ENCODE results near the gene SNX20.

The SNX20 gene

DNA sequence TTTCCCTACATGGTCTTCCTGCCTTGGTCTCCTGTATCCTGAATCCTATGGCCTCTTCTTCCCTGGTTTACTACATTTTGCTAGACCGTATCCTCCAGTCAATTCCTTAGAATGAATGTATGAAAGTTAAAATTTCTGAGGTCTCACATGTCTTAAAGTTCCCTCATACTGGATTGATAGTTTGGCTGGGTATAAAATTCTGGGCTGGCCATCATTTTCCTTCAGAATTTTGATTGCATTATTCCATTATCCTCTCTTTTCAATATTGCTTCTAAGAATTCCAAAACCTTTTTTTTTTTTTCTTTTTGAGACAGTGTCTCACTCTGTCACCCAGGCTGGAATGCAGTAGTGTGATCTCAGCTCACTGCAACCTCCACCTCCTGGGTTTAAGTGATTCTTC is 23.1 kb upstream of the SNX20 start:
- no peak for DNase-seq

DNA sequence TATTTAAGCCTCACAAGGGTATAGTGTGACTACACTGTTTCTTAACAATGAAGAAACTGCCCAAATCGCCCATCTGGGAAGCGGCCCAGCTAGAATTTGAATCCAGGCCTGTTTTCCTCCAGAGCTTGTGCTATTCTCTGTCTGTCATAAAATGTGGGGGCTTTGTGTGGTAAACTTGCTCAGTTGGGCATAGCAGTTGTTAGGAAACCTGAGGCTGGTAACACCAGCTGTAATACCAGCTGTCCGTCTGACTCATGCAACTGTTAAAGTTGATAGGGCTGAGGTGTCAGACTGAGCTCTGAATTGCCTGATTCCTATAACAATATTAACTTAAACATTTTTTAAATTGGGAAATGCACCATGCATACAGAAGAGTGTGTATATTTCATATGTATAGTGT is 21.6 kb upstream of the SNX20 start:
- DNase-seq: no peak

DNA sequence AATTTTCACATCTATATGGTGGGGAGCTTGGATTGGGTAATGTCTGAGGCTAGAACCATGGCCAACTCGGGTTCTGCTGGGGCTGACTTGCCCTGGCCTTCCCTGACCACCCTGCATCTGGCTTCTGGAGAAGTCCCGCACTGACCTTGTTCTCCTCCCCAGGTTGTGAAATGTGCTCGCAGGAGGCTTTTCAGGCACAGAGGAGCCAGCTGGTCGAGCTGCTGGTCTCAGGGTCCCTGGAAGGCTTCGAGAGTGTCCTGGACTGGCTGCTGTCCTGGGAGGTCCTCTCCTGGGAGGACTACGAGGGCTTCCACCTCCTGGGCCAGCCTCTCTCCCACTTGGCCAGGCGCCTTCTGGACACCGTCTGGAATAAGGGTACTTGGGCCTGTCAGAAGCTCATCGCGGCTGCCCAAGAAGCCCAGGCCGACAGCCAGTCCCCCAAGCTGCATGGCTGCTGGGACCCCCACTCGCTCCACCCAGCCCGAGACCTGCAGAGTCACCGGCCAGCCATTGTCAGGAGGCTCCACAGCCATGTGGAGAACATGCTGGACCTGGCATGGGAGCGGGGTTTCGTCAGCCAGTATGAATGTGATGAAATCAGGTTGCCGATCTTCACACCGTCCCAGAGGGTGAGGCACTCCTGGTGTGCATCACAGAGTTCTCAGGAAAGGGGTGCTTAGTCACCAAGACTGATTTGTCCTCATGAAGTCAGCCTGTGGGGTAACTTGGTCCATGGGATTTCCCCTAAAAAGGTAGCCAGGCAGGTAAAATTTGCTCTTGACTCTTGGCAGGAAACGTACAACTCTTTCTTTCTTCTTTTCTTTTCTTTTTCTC is 18.4 kb upstream of the SNX20 start:
- DNase-seq: peak; percentile 80

DNA sequence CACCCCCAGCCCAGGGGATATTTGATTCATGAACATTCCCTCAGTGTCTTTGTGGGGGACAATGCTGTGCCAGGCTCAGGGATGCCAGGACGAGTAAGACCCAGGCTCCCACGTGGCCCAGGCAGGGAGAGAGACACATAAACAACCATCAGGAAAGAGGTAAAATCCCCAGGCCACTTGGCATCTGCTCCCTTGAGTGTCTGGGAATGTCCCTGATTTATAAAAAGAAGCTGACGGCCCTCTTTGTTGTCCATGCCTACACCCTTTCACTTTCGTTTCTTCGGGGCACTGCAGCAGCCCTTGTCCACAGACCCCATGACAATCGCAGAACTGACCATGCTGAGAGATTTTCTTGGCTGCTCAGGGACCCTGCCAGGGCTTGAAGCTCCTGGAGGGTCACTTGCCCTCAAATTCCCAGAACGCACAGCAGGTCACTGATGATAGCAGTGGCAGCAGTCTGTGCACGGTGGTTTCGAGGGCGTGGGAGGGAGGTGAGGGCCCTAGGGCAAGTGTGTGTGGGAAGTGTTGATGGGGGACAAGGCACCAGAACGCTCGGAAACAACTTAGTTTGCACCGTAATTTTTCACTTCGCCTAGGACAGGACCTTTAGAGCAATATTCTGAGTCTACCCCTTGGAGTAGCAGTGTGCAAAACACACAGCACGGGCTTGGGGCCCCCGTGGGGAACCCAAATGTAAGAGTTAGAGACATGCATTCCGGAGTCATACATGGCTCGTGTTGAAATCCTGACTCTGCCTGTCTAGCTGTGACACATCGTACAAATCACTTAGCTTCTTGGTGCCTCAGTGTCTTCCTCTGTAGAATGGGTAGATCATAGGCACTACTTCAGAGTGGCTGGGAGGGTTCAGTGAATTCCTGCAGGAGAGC is 17.0 kb upstream of the SNX20 start:
- peak; percentile 80 to 81 for DNase-seq

DNA sequence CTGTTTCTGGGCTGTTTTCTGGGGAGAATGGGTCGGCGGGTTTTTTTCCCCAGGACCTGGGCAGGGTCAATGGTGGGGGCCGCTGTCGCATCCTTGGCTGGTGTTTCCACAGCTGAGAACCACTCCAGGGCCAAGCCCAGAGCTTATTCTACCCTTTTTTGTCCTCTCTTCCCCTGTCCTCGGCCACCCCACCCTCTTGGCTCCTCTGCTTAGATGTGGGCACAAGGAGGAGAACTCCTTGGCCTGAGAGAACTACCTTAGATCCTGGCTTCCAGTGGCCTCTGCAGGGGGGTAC is 16.3 kb upstream of the SNX20 start:
- no peak for DNase-seq

DNA sequence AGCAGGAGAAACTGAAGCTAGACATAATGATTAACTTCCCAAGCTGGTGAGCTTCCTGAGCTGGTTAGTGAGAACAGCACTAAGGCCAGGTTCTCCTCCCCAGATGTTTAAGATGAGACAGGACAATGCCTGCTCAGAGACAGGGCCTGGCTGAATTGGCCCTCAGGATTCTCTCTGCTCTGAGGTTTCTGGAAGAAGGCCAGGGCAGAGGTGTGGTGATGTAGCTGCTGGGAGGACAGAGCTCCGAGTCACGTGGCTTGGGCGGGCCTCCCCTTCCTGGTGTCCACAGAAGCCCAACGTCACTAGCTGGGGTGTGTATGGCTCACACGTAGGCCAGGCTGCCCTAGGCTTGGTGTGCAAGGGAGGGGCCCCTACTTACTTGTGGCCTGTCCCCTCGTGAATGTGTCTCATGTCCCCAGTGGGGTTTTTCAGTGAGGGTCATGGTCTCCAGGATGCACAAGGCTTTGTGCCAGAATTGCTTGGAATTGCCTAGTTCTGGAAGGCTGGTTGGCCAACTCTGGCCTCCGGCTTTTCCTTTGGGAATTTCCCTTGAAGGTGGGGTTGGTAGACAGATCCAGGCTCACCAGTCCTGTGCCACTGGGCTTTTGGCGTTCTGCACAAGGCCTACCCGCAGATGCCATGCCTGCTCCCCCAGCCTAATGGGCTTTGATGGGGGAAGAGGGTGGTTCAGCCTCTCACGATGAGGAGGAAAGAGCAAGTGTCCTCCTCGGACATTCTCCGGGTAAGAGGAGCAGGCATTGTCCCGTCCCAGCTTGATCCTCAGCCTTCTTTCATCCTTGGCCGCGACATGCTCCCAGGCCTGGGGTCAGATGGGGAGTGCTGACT is 15.7 kb upstream of the SNX20 start:
- DNase-seq: peak; percentile 59 to 72

DNA sequence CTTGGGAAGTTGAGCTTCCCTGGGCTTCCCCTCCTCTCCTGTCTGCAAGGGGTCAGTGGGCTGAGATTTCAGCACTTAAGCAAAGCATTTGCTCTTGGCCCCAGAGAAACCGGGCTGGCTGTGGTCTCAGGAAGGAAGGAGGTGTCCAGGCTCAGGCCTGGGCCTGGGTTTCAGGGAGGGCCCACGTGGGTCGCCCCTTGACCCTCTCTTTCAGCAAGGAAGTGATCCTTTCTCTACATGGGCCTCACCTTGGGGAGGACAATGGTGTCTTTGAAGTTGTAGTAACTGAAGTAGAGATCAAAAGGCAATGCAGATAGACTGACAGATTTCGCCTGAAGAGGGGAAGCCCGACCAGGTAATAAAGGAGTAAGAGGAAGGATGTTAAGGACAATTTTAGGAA is 15.0 kb upstream of the SNX20 start:
- DNase-seq: no peak

DNA sequence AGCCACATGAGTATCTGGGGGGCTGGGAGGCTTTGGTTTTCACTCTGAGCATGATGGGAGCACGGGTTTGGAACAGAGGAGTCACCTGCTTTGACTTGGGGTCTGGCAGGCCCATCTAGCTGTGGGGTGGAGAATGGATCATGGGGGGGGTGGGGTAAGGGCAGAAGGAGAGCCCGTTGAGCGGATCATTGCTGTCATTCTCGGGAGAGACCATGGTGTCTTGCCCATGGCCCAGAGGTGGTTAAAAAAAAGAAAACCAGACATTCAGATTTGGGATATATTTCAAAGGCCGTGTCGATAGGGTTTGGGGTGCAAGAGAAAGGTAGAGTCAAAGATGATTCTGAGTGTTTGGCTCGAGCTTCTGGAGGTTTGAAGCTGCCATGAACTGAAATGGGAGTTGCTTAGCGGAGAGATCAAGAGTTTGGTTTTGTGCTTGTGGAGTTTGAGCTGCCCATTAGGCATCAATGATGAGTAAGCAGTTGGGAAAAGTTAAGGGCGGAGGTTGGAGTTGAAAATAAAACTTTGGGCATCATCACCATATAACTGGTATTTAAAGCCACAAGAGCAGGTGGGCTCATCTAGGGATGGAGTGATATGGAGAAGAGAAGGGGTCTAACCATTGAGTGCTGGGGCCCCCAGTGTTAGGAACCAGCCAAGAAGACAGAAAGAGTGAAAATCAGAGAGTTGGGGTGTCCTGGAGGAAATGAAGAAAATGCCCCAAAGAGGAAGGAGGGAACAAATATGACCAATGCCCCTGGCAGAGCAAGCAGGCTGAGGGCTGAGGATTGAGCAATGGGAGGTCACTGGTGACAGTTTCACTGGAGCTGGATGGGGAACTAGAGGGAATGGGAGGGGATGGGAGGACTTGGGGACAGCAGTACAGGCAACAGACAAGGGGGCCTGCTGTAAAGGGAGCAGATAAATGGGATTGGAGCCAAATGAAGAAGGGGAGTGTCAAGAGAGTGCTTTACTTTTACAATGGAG is 14.2 kb upstream of the SNX20 start:
- no peak for DNase-seq

DNA sequence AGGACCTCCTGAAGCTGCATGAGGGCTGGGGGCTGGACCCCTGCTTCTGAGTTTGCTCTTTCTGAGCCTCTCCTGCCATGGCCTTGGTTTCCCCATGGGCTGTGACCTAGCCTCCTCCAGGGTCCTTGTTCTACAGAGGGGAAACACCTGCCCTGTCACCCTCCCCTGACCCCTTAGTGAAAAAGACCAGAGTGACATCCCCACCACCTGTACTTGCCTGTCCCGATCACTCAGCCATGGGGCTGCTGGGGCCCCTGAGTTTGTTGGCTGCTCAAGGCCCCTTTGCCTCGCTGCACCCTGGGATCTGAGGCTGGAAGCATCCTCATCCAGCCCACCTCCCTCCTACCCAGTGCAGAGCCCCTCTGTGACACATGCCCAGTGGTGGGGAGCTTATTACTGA is 13.1 kb upstream of the SNX20 start:
- DNase-seq: no peak

DNA sequence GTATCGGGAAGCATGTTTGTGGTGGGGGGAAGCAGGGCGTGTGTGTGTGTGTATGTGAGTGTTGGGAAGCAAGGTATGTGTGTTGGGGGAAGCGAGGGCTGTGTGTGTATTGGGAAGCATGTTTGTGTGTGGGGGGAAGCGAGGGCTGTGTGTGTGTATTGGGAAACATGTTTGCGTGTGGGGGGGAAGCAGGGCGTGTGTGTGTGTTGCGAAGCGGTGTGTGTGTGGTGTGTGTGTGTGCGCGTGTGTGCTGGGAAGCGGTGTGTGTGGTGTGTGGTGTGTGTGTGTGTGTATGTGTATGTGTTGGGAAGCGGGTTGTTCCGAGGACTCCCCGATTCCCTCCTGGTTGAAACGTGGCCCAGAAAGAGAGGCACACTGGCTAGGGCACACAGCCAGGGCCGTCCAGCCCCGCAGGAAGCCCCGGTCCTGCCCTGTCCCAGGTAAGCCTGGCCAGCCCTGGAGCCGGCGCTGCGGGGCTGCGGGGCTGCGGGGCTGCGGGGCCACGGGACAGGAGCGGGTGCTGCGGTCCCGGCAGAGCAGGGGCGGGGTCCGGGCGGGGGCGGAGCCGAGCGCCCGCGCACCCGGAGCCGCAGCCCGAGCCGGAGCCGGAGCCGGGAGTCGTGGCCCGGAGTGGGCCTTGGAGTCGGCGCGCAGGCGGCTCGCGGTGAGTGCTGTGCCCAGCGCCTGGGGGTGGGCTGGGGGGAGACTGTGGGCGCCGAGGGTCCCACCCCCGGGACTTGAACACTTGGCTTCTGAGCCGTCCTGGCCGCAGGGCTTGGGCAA is 12.1 kb upstream of the SNX20 start, which contains the start of gene NOD2:
NOD2 (plus strand) TSS at position 608 of the 783 bp plus-strand sequence. CDS start 5,890 bp downstream, outside the sequence.
- peak in 1 of 2 experiments; percentile 58 for DNase-seq

DNA sequence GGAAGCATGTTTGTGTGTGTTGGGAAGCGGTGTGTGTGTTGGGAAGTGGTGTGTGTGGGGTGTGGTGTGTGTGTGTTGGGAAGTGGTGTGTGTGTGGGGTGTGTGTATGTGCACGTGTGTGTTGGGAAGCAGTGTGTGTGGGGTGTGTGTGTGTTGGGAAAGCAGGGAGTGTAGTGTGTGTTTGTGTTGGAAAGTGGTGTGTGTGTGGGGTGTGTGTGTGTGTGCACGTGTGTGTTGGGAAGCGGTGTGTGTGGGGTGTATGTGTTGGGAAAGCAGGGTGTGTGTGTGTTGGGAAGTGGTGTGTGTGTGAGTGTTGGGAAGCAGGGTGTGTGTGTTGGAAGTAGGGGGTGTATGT is 11.5 kb upstream of the SNX20 start:
- DNase-seq: no peak

DNA sequence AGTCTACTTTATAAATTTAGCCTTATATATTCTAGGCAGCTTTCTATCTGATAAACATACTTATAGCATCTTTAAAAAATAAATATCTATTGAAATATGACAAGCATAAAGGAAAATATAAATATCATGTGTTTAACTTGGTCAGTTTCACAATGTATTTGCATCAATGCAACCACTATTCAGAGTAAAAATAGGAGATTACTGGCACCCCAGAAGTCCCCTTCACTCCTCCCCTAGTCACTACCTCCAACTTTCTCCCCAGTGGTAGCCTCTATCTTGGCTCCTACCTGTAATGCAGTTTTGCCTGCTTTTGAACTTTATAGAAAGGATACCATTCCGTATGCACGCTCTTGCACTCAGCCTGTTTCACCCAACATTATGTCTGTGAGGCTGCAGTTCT is 9.1 kb upstream of the SNX20 start:
- DNase-seq: no peak

DNA sequence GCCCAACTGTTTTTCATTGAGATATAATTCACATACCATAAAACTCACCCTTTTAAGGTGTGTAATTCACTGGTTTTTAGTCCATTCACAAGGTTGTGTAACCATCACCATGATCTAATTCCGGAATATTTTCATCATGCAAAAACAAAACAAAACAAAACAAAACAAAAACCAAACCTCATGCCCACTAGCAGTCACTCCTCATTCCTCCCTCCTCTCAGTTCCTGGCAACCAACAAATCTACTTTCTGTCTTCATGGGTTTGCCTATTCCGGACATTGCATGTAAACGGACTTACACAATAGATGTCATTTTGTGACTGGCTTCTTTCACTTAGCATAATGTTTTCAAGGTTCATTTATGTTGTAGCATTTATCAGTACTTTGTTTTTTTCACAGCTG is 7.8 kb upstream of the SNX20 start:
- no peak for DNase-seq

DNA sequence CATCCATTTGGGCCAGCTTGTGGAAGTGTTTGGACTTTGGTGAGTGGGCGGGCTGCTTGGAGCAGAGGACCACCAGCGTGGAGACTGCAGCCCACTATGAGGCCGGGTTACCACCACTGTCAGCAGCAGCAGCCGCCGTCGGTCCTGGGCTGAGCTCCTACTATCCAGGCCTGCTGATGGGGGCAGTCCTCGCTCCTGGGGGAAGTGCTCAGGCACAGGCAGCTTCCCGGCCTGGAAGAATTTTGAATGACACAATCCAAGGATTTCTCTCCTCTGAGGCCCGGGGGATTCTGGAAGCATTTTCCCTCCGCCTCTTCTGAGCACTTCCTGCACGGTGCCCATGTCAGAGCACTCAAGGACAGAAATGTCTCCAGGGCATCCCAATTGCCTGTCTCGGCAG is 7.0 kb upstream of the SNX20 start:
- DNase-seq: no peak

DNA sequence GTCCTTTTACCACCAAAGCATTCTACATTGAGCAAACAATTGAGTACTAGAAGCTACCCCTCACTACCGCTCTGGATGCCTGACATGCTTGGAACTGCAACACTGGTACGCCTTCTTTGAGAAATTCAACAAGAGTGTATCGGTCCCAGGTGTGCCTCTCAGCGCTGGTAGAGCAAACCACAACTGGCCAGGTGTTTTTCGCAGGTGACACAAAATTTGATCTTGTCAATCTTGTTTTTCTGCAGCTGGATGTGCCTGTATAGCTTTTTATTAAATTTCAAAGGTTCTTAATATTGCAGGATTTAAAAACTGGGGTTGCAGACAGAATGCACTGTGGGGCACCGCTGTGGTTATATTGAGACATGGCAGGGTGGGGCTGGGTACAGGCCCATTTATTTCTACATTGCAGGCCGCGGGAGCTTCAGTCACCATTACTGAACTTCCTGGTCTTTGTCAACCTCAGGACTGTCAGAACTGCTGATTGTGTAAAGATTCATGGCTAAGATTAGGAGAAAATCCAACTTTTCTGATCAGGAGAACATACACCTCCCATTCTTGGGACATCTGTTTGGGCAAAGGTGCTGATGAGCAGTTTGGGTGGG is 4.5 kb upstream of the SNX20 start:
- DNase-seq: no peak

DNA sequence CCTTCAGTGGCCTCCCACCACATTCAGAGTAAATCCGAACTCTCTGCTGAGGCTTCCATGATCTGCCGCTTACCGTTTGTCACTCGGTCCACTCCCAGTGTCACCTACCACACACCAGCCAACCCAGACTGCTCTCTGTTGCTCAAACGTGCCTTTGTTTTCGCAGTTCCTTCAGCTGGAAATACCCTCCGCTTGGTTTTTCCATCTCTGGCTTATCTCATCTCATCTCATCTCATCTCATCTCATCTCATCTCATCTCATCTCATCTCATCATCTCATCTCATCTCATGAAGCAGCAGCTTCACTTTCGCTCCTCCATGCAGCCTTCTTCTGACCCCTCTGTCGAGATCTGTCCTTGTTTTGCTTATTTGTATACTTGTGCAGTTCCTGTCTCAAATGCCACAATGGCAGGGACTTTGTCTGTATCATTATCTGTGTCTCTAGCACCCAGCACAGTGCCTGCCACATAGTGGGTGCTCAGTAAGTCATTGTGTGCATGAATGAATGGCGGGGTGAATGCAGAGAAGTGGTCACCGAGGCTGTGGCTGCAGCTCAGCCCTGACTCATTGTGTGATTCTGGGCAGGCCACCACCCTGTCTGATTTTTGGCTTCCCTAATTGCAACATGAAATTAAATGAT is 3.8 kb upstream of the SNX20 start:
- DNase-seq: peak; percentile 55 to 64

DNA sequence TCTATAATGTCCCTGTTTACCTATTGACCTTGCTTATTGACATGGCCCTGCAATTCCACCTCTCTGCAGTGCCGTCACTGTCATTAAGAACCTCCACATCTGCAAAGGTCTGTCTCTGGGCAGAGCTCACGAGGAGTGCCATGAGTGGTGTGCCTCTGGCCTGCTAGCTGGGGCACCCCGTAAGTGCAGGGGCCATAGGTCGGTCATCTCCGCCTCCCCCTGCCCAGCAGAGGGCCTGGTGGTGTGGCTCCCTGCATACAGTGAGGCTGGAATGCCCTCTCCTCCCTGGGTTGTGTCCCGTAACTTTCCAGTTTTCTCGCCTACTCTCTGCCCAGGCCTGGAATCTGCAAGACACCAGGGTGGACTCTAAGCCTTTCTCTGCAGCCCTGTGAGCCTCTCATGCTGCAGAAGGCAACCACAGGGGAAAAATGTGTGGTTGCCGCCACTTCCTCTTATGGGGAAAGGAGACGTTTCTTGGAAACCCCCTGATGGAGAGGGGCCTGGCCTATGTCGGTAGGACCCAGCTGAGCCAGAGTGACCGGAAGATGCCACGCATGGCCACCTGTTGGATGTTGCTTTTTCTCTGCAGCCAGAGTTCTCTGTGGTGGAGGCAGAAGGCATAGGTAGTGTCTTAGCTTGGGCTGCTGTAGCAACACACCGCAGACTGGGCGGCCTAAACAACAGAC is 2.7 kb upstream of the SNX20 start:
- DNase-seq: peak; percentile 67 to 74

DNA sequence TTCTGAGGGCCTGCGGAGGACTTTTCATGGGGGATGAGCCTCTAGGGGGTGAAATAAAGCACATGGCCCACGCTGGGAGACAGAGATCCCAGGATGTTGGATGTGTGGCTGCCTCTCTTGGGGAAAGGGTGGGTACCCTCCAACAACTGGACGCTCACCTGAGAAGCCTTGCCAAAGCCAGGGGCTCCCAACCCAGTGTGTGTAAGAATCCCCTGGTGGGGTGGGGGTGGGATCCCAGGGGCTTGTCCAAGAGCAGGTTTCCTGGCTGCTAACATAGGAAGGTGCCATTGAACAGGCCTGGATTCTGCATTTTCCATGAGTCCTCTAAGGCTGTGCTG is 587 bp downstream of the SNX20 start:
- no peak for DNase-seq

DNA sequence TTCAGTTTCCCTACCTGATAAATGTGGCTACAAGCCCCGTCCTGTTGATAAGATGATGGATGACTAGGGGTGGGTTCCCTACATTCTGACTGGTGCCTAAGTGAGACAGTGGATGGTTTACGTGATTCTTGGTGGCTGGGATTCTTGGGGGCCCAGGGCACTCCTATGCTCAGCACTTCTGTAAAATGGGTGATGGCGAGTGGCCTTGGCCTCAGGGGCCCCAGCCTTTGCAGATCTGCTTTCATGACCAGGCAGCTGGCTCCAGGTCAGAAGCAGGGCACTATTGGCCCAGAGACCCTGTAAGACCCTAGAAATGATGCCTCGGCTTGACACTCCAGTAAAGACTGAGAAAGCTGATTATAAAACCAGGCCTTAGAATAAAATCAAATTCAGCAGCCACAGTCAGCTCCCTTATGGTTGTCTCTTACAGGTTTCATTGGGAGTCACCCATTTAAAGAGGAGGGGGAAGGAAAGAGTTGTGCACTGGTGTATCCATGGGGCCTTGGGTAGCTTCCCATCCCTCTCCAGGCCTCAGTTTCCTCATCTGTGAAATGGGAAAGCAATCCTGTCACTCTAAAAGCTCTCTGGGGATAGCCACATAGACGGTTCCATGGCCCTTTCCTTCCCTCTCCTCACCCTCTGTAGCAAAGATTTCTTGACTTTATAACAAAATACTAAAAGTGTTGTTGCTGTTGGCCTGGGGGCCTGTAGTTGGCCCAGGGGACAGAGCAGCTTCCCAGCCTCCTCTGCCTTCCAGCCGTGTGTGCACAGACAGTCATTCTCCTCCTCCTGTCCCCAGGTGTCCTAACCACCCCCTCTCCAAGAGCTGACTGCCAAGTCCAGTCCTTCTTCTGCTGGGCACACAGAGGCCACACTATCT is 1.2 kb downstream of the SNX20 start:
- no peak for DNase-seq

Data from activated T-cell treated with anti-CD3 and anti-CD28 coated beads, Interleukin-2, amount 50 U/mL, for 48 hours (primary cell).